CD4-positive, alpha-beta T cell treated with Interleukin-4 for 1 hour (primary cell): ENCODE measurements around the gene TELO2.
"Not testable (repeated sequence)": the region's sequence is repeated elsewhere in the genome, so short reads cannot be mapped to it uniquely, and the experiment has no call there.

ENCODE experiments used
- DNase-seq, 2 donors: peaks; one replicate each; pipeline ENCODE4 v3.0.0-alpha.2; 2020 to 2022

TELO2 gene

GRCh38 chr16:1478937-1479336 lies 14.2 kb upstream of the TELO2 start:
- not testable (repeated sequence) for DNase-seq

GRCh38 chr16:1481906-1482835 lies 11.0 kb upstream of the TELO2 start:
- DNase-seq, result no peak

GRCh38 chr16:1485847-1486496 lies 7.2 kb upstream of the TELO2 start:
- no peak for DNase-seq

GRCh38 chr16:1486551-1487390 lies 6.4 kb upstream of the TELO2 start:
- DNase-seq, result no peak

GRCh38 chr16:1487395-1488053 lies 5.6 kb upstream of the TELO2 start:
- DNase-seq, result no peak

- no peak for DNase-seq
These were observed 5.0 kb upstream of the TELO2 start for GRCh38 chr16:1488054-1488601.

GRCh38 chr16:1488619-1489018 lies 4.5 kb upstream of the TELO2 start, which contains the start of gene PTX4:
TSS of gene PTX4 (minus strand) at chr16:1488944. CDS start at chr16:1488909, 35 bp downstream.
- no peak for DNase-seq

GRCh38 chr16:1489077-1489476 lies 4.1 kb upstream of the TELO2 start:
- DNase-seq, result no peak

GRCh38 chr16:1491327-1491726 lies 1.8 kb upstream of the TELO2 start:
- no peak for DNase-seq

GRCh38 chr16:1492082-1492922 lies 858 bp upstream of the TELO2 start:
- no peak for DNase-seq

- no peak for DNase-seq
These were observed 560 bp downstream of the TELO2 start for GRCh38 chr16:1493746-1494094.

GRCh38 chr16:1494129-1494640 lies 1.0 kb downstream of the TELO2 start:
- no peak for DNase-seq

- no peak for DNase-seq
These were observed 1.6 kb downstream of the TELO2 start for GRCh38 chr16:1494711-1495110.

- no peak for DNase-seq
These were observed 2.2 kb downstream of the TELO2 start for GRCh38 chr16:1495211-1495888.

GRCh38 chr16:1495889-1496262 lies 2.7 kb downstream of the TELO2 start:
- no peak for DNase-seq

GRCh38 chr16:1496464-1496863 lies 3.3 kb downstream of the TELO2 start:
- DNase-seq, result no peak

- no peak for DNase-seq
These were observed 3.9 kb downstream of the TELO2 start for GRCh38 chr16:1497014-1497598.

GRCh38 chr16:1498899-1499676 lies 5.9 kb downstream of the TELO2 start:
- DNase-seq, result no peak

- DNase-seq, result no peak
These were observed 6.8 kb downstream of the TELO2 start for GRCh38 chr16:1499756-1500464.
